ENCODE measurements around the gene RDH14.

GRCh38 chr2:18549083-18549482 is 11.4 kb downstream of the RDH14 start:
- TF ChIP-seq EZH2 (IDR thresholded peaks at IDR 0.05; ENCODE audit: insufficient read depth, poor library complexity, severe bottlenecking) (no peak), EZH2phosphoT487 (IDR thresholded peaks at IDR 0.05; ENCODE audit: insufficient read depth, low read depth) (no peak)
